CD4-positive, alpha-beta T cell treated with Interleukin-10 for 1 hour (primary cell): ENCODE measurements around the gene WIZ.
"Not testable (repeated sequence)": the region's sequence is repeated elsewhere in the genome, so short reads cannot be mapped to it uniquely, and the experiment has no call there.

Experiments used
- DNase-seq: peaks from one replicate; pipeline ENCODE4 v3.0.0-alpha.2; 2020

Gene WIZ

DNA sequence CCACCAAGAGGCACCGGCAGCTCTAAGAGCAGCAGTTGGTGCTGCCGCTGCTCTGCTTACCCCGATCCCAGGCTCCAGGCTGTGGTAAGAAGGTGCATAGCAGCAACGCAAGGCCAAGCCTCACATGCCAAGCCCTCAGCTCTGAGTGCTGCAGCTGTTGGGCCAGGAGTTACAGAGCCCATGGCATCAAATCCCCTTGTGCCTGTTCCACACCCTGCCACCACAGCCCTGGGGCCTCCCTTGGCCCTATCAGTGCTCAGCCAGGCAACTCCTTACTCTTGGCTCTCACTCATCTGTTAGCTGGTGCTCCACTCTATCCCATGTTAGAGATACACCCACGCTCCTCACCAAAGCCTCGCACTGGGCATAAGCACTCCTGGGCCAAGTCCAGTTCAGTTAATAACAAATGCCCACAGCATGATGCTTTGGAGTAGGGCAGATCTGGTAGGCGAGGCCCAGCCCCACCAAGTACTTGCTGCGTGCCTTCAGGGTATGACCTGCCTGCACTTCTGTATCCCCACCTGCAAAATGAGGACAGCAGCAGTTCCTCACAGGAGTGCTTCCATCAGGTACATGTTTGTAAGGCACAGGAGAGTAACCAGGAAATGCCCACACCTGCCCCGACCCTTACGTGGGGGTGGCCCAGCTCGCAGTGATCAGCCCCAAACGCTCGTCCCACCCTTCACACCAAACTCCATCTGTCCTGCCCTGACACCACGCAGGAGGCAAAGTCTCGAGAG lies 47.2 kb downstream of the WIZ start:
- no peak for DNase-seq

DNA sequence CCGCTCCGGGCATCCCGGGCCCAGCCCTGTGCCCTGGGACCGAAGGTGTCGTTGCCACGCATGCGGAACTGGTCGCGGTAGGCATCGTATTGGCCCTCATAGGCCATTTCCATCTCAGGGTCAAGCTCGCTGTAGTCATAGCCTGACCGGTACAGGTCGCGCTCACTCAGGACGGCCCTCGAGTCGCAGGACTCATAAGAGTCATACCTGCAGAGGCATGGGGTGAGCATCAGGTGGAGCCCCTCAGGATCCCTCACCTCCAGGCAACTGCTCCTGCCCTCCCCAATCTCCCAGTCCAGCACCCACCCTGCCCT lies 48.4 kb downstream of the WIZ start:
- DNase-seq, result no peak

DNA sequence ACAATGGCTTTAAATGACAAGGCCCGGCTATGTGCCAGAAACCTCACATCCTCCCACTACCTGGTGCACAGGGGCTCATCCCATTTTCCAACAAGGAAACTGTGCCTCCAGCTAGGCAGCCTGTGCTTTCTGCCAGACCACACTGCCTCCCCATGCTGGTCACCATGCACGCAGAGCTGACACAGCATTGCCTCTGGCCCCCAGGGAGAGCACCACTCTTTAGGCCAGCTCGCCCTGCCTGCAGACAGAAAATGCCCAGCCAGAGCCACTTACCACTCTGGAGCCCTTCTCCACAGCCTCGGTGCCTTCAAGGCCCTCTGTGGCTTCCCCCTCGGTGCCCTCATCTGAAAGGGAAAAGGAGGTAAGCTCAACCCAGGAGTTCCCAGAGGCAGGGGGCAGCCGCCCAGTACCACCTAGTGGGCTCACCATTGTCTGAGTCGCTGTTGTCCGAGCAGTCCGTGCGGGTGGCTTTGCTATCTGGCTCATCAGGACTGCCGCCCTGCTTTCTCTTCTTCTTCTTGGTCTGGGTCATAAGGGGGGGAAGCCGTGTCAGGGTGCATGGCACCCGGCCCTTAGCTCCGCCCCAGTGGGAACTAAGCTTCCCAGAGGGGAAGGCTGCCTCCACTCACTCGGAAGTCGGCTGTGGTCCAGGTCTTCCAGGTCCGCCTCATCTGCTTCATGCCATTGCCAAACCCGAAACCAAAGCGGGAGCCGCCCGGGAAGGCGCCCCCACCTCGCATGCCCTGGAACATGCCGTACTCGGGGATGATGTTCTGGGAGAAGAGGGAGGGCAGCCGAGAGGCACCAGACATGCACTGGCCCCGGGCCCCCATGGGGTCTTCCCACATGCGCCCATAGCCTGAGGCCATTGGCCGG lies 49.0 kb downstream of the WIZ start:
- no peak for DNase-seq

- DNase-seq, result no peak
Observed at GRCh38 chr19:15399635-15400034, 50.1 kb downstream of the WIZ start.

- no peak for DNase-seq
Observed at GRCh38 chr19:15399234-15399515, 50.6 kb downstream of the WIZ start.

- DNase-seq, result no peak
Observed at GRCh38 chr19:15398501-15399233, 51.1 kb downstream of the WIZ start.

DNA sequence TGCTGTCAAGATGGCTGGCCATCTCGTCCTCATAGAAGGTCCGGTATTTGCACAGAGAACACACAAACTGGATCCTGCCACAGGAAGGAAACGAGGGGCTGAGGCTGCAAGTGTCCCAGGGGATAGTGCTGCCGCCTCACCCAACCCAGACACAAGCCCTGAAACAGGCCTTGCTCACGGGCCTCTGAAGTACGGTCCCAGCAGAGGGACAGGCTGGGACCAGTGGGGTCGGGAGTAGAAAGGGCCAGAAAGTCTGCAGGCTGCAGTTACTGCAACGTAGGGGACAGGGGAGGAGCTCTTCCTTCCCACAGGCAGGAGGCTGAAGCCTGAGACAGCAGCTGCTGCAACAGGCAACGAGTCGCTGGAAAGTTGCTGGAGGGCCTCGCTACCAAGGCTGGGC lies 52.0 kb downstream of the WIZ start:
- no peak for DNase-seq

DNA sequence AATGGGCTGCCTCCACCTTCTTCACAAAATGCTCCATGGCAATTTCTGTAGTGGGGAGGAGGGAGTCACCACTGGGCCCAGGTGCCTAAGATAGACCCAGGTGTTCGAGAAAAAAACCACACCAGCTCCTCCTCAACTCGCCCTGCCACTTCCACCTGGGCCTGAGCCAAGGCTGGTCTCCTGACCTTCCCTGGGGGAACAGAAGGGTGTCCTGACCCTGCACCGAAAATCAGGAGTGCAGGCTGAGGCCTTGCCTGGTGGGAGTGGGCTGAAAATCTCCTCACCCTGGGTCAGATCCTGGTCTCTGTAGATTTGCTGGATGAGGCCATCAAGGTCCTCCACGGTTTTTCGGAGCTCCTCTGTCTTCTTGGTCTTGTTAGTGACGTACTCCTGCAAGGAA lies 52.5 kb downstream of the WIZ start:
- DNase-seq, result no peak

DNA sequence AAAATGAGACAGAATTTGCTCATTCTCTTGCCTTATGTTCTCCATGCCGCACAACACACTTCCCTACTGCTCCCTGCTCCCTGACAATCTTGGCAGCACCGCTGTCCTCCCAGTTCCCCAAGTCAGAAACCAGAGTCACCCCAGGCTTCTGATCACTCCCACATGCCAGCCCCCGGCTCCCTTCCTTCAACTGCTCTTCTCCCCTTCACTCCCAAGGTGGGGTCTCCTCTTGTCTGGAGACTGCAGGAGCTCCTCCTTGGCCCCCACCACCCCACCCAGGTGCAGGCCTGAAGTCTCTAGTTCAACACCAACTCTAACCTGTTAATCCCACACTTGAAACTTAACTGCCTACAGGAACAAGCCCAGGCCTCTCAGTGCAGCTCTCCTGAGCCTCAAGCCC lies 53.3 kb downstream of the WIZ start:
- no peak for DNase-seq

DNA sequence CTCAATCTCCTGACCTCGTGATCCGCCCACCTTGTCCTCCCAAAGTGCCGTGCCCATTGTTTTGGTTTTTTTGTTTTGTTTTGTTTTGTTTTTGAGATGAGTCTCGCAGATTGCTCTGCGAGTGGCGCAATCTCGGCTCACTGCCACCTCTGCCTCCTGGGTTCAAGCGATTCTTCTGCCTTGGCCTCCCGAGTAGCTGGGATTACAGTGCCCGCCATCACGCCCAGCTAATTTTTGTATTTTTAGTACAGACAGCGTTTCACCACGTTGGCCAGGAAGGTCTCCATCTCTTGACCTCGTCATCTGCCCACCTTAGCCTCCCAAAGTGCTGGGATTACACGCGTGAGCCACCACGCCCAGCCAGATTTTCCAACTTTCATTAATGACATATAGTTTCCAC lies 54.5 kb downstream of the WIZ start:
- DNase-seq, result not testable (repeated sequence)

DNA sequence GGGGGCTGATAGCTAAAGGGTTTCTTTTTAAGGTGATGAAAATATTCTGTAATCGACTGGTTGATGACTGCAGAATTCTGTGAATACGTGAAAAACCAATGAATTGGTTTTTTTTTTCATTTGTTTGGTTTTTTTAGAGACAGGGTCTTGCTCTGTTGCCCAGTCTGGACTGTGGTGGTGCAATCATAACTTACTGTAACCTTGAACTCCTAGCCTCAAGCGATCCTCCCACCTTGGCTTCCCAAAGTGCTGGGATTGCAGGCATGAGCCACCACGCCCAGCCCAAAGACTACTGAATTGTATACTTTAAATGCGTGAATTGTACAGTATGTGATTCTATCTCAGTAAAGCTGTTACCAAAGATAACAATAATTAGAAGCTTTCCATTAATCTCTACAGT lies 55.3 kb downstream of the WIZ start:
- no peak for DNase-seq

DNA sequence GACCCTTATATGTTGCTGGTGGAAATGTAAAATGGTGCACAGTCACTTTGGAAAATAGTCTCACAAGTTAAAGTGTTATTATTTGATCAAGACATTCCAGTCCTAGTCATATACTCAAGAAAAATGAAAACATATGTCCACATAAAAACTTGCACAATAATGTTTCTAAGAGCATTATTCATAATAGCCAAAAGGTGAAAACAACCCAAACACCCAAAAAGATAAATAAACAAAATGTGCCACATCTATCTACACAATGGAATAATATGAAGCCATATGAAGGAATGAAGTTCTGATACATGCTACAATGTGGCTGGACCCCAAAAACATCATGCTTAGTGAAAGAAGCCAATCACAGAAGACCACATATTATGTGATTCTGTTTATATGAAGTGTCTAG lies 55.8 kb downstream of the WIZ start:
- DNase-seq, result no peak

- no peak for DNase-seq
Observed at GRCh38 chr19:15390814-15391213, 58.9 kb downstream of the WIZ start.

DNA sequence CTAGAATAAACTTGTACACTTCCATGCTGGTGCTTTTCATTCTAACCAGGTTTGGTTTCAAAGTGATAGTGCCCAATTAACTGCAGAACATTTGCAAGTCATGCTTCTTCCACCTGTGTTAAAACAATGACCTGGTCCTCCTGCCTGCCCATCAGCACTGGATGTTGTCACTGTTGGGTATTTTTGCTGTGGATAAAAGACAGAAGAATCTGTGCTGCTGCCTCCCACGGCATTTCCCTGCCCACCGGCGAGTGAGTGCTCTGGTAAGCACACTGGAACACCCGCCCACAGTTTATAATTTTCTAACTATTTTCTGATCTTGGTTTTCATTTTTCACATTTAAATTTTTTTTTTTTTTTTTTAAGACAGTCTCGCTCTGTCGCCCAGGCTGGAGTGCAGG lies 67.9 kb downstream of the WIZ start:
- no peak for DNase-seq

- DNase-seq, result no peak
Observed at GRCh38 chr19:15381429-15381828, 68.3 kb downstream of the WIZ start.

DNA sequence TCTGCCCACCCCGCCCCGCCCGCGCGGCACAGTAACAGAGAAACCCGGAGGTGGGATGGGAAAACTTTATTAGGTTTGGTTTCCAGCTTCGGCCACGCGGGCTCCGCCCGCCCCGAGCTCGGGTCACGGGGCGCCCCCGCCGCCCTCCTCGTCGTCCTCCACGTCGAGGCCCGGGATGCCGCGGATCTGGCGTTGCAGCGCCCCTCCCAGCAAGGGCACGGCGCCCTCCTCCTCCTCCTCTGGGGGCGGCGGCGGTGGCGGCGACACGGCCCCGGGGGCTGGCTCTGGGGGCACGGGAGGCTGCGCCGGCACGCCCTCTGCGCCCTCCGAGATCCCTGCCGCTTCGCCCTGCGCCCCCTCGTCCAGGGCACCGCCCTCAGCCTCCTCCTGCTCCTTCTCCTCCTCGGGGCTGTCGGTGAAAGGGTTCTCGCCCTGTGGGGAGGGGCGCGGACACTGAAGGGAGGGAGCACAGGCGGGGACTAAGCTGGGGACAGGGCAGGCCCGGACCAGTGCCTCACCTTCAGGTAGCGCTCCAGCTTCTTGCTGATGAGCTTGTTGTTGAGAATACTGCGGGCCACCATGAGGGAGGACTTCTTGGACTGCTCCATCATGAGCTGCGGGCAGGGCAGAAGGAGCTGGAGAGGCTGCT lies 69.6 kb downstream of the WIZ start:
- no peak for DNase-seq

- peak; percentile 99 for DNase-seq
Observed at GRCh38 chr19:15379083-15379998, 70.4 kb downstream of the WIZ start, which contains the start of gene AKAP8. Gene AKAP8 (minus strand): TSS chr19:15379787. CDS start chr19:15379731, 56 bp downstream.

DNA sequence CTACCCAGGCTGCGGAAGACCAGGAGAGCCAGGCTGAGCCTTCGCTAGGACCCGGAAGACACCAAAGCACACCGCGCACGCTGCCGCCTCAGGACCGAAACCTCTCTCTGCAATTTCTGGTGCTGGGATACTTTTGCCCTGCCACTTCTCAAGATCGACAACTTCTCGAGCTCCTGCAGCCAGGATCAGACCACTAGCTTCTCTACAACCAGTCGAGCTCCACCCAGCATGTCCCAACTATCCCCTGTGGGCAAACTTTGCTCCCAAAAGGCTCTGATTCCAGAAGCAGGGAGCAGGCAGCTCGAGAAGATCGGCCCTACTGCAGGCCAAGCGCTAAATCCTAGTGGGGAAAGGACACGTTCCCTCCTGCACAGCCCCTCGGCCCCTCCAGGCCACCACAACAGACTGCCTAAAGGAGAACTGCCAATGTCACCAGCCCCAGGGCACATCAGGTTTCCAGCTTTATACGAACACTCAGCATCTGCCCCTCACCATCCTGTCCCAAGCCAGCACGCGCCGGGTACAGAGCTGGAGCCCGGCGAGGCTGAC lies 71.1 kb downstream of the WIZ start:
- peak; percentile 54 for DNase-seq

GRCh38 chr19:15374796-15375440 lies 74.8 kb downstream of the WIZ start:
- no peak for DNase-seq

DNA sequence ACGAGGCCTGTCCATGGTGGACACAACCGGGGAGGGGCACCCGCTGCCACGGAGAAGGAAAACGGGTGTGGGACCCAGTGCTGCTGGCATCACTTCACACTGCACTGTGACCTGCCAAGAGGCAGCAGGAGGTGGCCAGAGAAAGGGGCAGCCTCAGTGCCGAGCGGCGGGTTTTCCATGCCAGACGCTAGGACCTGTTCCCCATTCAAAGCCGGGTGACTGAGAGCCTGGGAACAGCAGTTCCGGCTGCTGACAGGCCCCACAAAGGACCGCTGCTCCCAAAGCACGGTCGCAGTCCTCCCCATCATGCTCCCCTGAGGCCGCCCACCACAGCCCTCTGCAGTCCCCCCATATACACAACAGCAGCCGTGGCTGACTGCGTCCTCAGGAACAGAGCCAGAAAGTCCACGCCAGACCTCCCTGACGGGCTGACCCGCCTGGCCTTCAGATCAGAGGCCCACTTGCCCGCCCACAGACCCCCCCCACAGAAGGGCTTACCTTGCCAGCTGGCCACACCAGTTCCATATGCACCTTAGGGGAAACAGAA lies 75.6 kb downstream of the WIZ start:
- no peak for DNase-seq

DNA sequence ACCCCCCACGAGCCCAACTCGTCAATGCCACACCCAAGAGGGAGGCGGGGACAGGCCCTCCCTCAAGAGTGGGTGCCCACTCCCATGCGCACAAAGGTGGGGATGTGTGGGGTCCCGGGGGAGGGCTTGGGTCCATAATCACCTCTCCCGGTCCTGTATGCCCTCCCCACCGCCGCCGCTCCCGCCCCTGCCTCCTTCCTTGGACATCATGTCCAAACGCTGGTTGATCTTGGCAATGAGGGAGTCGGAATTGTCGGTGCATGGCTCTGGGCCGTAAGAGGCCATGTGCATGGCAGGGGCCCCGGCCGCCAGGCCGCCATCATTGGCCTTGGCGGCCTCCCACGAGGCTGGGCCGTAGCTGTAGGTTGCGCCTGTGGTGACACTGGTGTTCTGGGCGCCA lies 76.1 kb downstream of the WIZ start:
- no peak for DNase-seq
